Astrocyte (in vitro differentiated cells and primary cell): ENCODE results near the gene PLEKHA7. TPM values are rescaled to one million over a fixed set of nuclear protein-coding genes. Genes with fewer than 3 reads are reported as not detected.

ENCODE experiments used
- DNase-seq: peaks from one replicate; pipeline ENCODE4 v3.0.0-alpha.2; 2010; ENCODE audit warnings: low read depth
- FAIRE-seq: peaks from 2 replicates; lab custom pipeline; 2011; peaks lifted over from hg19 to GRCh38; lab: Jason Lieb, UNC
- H2AFZ ChIP-seq: 2 replicates; pipeline ENCODE4 v1.6.0; 2012; ENCODE audit warnings: low read depth, low read length, inconsistent platforms
- H3K27ac ChIP-seq: 2 replicates; pipeline ENCODE4 v1.5.1; 2011; ENCODE audit warnings: low read depth, low read length, inconsistent platforms
- H3K27me3 ChIP-seq: 2 replicates; pipeline ENCODE4 v1.6.0; 2011; ENCODE audit warnings: low read length, inconsistent platforms; ENCODE audit not compliant: insufficient read depth
- H3K36me3 ChIP-seq: 2 replicates; pipeline ENCODE4 v1.5.1; 2011; ENCODE audit warnings: low read length, inconsistent platforms; ENCODE audit not compliant: insufficient read depth
- H3K4me1 ChIP-seq: 2 replicates; pipeline ENCODE4 v1.5.1; 2011; ENCODE audit warnings: low read length, inconsistent platforms; ENCODE audit not compliant: insufficient read depth
- H3K4me2 ChIP-seq: 2 replicates; pipeline ENCODE4 v1.6.0; 2012; ENCODE audit warnings: low read length, inconsistent platforms
- H3K4me3 ChIP-seq: 2 replicates; pipeline ENCODE4 v1.5.1; 2011; ENCODE audit warnings: low read depth, mild to moderate bottlenecking, low read length, inconsistent platforms; ENCODE audit not compliant: insufficient read depth
- H3K79me2 ChIP-seq: 2 replicates; pipeline ENCODE4 v1.6.0; 2012; ENCODE audit warnings: mild to moderate bottlenecking, low read length, inconsistent platforms; ENCODE audit not compliant: insufficient read depth
- H3K9ac ChIP-seq: 2 replicates; pipeline ENCODE4 v1.6.0; 2012; ENCODE audit warnings: mild to moderate bottlenecking, low read length, inconsistent platforms
- H3K9me3 ChIP-seq: 2 replicates; pipeline ENCODE4 v1.5.1; 2012; ENCODE audit warnings: low read depth, mild to moderate bottlenecking, low read length, inconsistent platforms; ENCODE audit not compliant: insufficient read depth
- H4K20me1 ChIP-seq: 2 replicates; pipeline ENCODE4 v1.6.0; 2012; ENCODE audit warnings: low read length, inconsistent platforms; ENCODE audit not compliant: insufficient read depth
- H3K27ac Mint-ChIP-seq: one replicate; pipeline ENCODE4 v1.8.0; 2021; ENCODE audit warnings: mild to moderate bottlenecking, mixed read lengths; ENCODE audit not compliant: unreplicated experiment
- H3K27me3 Mint-ChIP-seq: one replicate; pipeline ENCODE4 v1.8.0; 2021; ENCODE audit warnings: low read depth, mixed read lengths; ENCODE audit not compliant: unreplicated experiment
- H3K36me3 Mint-ChIP-seq: one replicate; pipeline ENCODE4 v1.8.0; 2021; ENCODE audit warnings: low read depth, mixed read lengths; ENCODE audit not compliant: unreplicated experiment
- H3K4me1 Mint-ChIP-seq: one replicate; pipeline ENCODE4 v1.8.0; 2021; ENCODE audit warnings: low read depth, mixed read lengths; ENCODE audit not compliant: unreplicated experiment
- H3K4me3 Mint-ChIP-seq: one replicate; pipeline ENCODE4 v1.8.0; 2021; ENCODE audit warnings: mild to moderate bottlenecking, moderate library complexity, mixed read lengths; ENCODE audit not compliant: unreplicated experiment
- H3K9me3 Mint-ChIP-seq: one replicate; pipeline ENCODE4 v1.8.0; 2021; ENCODE audit warnings: mild to moderate bottlenecking, mixed read lengths; ENCODE audit not compliant: unreplicated experiment
- CTCF ChIP-seq: IDR thresholded peaks from 2 replicates; pipeline ENCODE4 v1.5.1; 2011; ENCODE audit warnings: low read depth, mild to moderate bottlenecking, inconsistent platforms, low read length, moderate library complexity; ENCODE audit not compliant: insufficient read depth
- EZH2 ChIP-seq: IDR thresholded peaks from 2 replicates; pipeline ENCODE4 v1.6.1; 2012; ENCODE audit warnings: mild to moderate bottlenecking, low read length, inconsistent platforms; ENCODE audit not compliant: insufficient read depth
- total RNA-seq: library from RNA; stranded (reverse); gene quantifications from 2 replicates; pipeline ENCODE4 v1.2.1, GENCODE V29; 2021

Gene PLEKHA7
- total RNA-seq, 1 donor from 2014 or later: 5.7 TPM

- Histone ChIP-seq H3K27me3 (no peaks in the 10 kb centered on the region), H3K27ac (no peak overlapping the region), H3K4me1 (no peaks in the 10 kb centered on the region), H3K79me2 (no peaks in the 10 kb centered on the region), H2AFZ (no peak overlapping the region), H3K9ac (no peak overlapping the region), H3K4me3 (no peak overlapping the region), H3K36me3 (no peaks in the 10 kb centered on the region), H3K4me2 (no peak overlapping the region), H4K20me1 (no peaks in the 10 kb centered on the region), H3K9me3 (no peaks in the 10 kb centered on the region)
- no peak for FAIRE-seq
- peaks cover 6% of the 10 kb centered on the region for H3K27me3 Mint-ChIP-seq
- H3K27ac Mint-ChIP-seq: no peak overlapping the region
- no peak overlapping the region for H3K4me3 Mint-ChIP-seq
- DNase-seq: no peak
- H3K9me3 Mint-ChIP-seq: no peaks in the 10 kb centered on the region
- no peak for TF ChIP-seq CTCF
- no peak for TF ChIP-seq EZH2
- H3K36me3 Mint-ChIP-seq: no peaks in the 10 kb centered on the region
- H3K4me1 Mint-ChIP-seq: peaks cover 5% of the 10 kb centered on the region
These were observed 52.1 kb downstream of the PLEKHA7 start for GRCh38 chr11:16962146-16962545.

- Histone ChIP-seq H3K4me3 (no peak overlapping the region), H3K36me3 (no peaks in the 10 kb centered on the region), H3K79me2 (no peaks in the 10 kb centered on the region), H2AFZ (no peak overlapping the region), H3K4me2 (no peak overlapping the region), H3K9me3 (no peaks in the 10 kb centered on the region), H3K27ac (no peak overlapping the region), H3K4me1 (no peaks in the 10 kb centered on the region), H3K27me3 (no peaks in the 10 kb centered on the region), H4K20me1 (no peaks in the 10 kb centered on the region), H3K9ac (no peak overlapping the region)
- FAIRE-seq: no peak
- H3K4me1 Mint-ChIP-seq: peaks cover 7% of the 10 kb centered on the region
- no peak overlapping the region for H3K27ac Mint-ChIP-seq
- no peaks in the 10 kb centered on the region for H3K9me3 Mint-ChIP-seq
- DNase-seq: no peak
- no peak overlapping the region for H3K4me3 Mint-ChIP-seq
- peaks cover 6% of the 10 kb centered on the region for H3K27me3 Mint-ChIP-seq
- TF ChIP-seq CTCF (no peak), EZH2 (no peak)
- H3K36me3 Mint-ChIP-seq: no peaks in the 10 kb centered on the region
These were observed 54.0 kb downstream of the PLEKHA7 start for GRCh38 chr11:16960250-16960649.

- no peak for FAIRE-seq
- TF ChIP-seq CTCF (no peak), EZH2 (no peak)
- no peak overlapping the region for H3K4me3 ChIP-seq
- no peaks in the 10 kb centered on the region for H4K20me1 ChIP-seq
- no peaks in the 10 kb centered on the region for H3K9me3 ChIP-seq
- H3K4me2 ChIP-seq: no peak overlapping the region
- no peaks in the 10 kb centered on the region for H3K79me2 ChIP-seq
- Mint-ChIP-seq H3K9me3 (no peaks in the 10 kb centered on the region), H3K4me1 (peaks cover 7% of the 10 kb centered on the region), H3K36me3 (no peaks in the 10 kb centered on the region), H3K4me3 (no peak overlapping the region), H3K27ac (no peak overlapping the region), H3K27me3 (peaks cover 6% of the 10 kb centered on the region)
- H2AFZ ChIP-seq: no peak overlapping the region
- H3K27ac ChIP-seq: no peak overlapping the region
- no peaks in the 10 kb centered on the region for H3K36me3 ChIP-seq
- no peaks in the 10 kb centered on the region for H3K27me3 ChIP-seq
- no peaks in the 10 kb centered on the region for H3K4me1 ChIP-seq
- no peak for DNase-seq
- no peak overlapping the region for H3K9ac ChIP-seq
These were observed 54.6 kb downstream of the PLEKHA7 start for GRCh38 chr11:16959602-16960001.
